Measurements from ENCODE around the gene CHMP1A. TPM values are rescaled to one million over a fixed set of nuclear protein-coding genes. Genes with fewer than 3 reads are reported as not detected.
A peak's percentile ranks its signal among the peaks of the same experiment; 100 is the strongest.

The CHMP1A gene
- total and polyA plus RNA-seq, 9 donors: 13.2 to 76.8 (median 49.2) TPM

GRCh38 chr16:89660146-89660545 is 2.6 kb upstream of the CHMP1A start:
- TF ChIP-seq EP300 (IDR thresholded peaks at IDR 0.05) (no peak), POLR2A (IDR thresholded peaks at IDR 0.05) (no peak), CTCF (IDR thresholded peaks at IDR 0.05) (no peak)
- 92 to 95% (median 92%) methylated on average over 7 of the region's 7 CpGs for WGBS, 3 donors
- Histone ChIP-seq H3K27me3 (no peaks in the 10 kb centered on the region), H3K36me3 (no peaks in the 10 kb centered on the region), H3K27ac (no peak overlapping the region), H3K4me1 (ENCODE audit: insufficient read depth) (peaks cover 13% of the 10 kb centered on the region), H3K9me3 (no peaks in the 10 kb centered on the region), H3K4me3 (no peak overlapping the region)
- intact Hi-C loops (cut with DNase I): no loop called here
- no peak for DNase-seq

GRCh38 chr16:89658221-89658879 is 842 bp upstream of the CHMP1A start:
- peaks cover 13% of the 10 kb centered on the region for H3K4me1 ChIP-seq (ENCODE audit: insufficient read depth)
- H3K27me3 ChIP-seq: no peaks in the 10 kb centered on the region
- DNase-seq: no peak
- H3K4me3 ChIP-seq: peak overlapping the region; percentile 83
- no peaks in the 10 kb centered on the region for H3K36me3 ChIP-seq
- WGBS, 3 donors: 8 to 13% (median 10%) methylated on average over 27 of the region's 27 CpGs
- no peak overlapping the region for H3K27ac ChIP-seq
- TF ChIP-seq EP300 (IDR thresholded peaks at IDR 0.05) (no peak), POLR2A (IDR thresholded peaks at IDR 0.05) (no peak), CTCF (IDR thresholded peaks at IDR 0.05) (no peak)
- no peaks in the 10 kb centered on the region for H3K9me3 ChIP-seq
- intact Hi-C loops (cut with DNase I): no loop called here

- DNase-seq: peak in 4 of 5 donors; percentile 30 to 54 (median 50)
- no peaks in the 10 kb centered on the region for H3K36me3 ChIP-seq
- H3K9me3 ChIP-seq: no peaks in the 10 kb centered on the region
- WGBS, 3 donors: 22 to 24% (median 24%) methylated on average over 22 to 32 of the region's 32 CpGs
- TF ChIP-seq EP300 (IDR thresholded peaks at IDR 0.05) (no peak), CTCF (IDR thresholded peaks at IDR 0.05) (no peak), POLR2A (IDR thresholded peaks at IDR 0.05) (no peak)
- H3K4me3 ChIP-seq: peak overlapping the region; percentile 83
- intact Hi-C loops (cut with DNase I): no loop called here
- peak overlapping the region in 1 of 2 donors; percentile 36 for H3K27ac ChIP-seq
- H3K4me1 ChIP-seq (ENCODE audit: insufficient read depth): peaks cover 13% of the 10 kb centered on the region
- H3K27me3 ChIP-seq: no peaks in the 10 kb centered on the region
Measured at GRCh38 chr16:89656435-89657121, 930 bp downstream of the CHMP1A start.

GRCh38 chr16:89655062-89655643 is 2.4 kb downstream of the CHMP1A start:
- DNase-seq: no peak
- intact Hi-C loops (cut with DNase I): no loop called here
- H3K4me3 ChIP-seq: no peak overlapping the region
- WGBS, 3 donors: 74 to 82% (median 78%) methylated on average over 10 of the region's 10 CpGs
- no peaks in the 10 kb centered on the region for H3K9me3 ChIP-seq
- H3K27me3 ChIP-seq: no peaks in the 10 kb centered on the region
- no peaks in the 10 kb centered on the region for H3K36me3 ChIP-seq
- H3K4me1 ChIP-seq (ENCODE audit: insufficient read depth): peaks cover 13% of the 10 kb centered on the region
- no peak for TF ChIP-seq POLR2A (IDR thresholded peaks at IDR 0.05)
- no peak for TF ChIP-seq EP300 (IDR thresholded peaks at IDR 0.05)
- TF ChIP-seq CTCF (IDR thresholded peaks at IDR 0.05): no peak
- H3K27ac ChIP-seq: no peak overlapping the region

Data from ovary (tissue), 9 donors.